ENCODE results near the gene PEG3. TPM values are rescaled to one million over a fixed set of nuclear protein-coding genes. Genes with fewer than 3 reads are reported as not detected.
"Not testable (repeated sequence)": the region's sequence is repeated elsewhere in the genome, so short reads cannot be mapped to it uniquely, and the experiment has no call there.

The PEG3 gene
- total RNA-seq, 1 donor from 2014 or later = not detected

- intact Hi-C loops (cut with micrococcal nuclease) = no loop called here
- CTCF ChIA-PET = no interaction called here
- Mint-ChIP-seq H3K27me3 (no peaks in the 10 kb centered on the region), H3K9me3 (peaks cover 26% of the 10 kb centered on the region), H3K4me1 (no peaks in the 10 kb centered on the region), H3K4me3 (no peak overlapping the region), H3K27ac (no peak overlapping the region), H3K36me3 (ENCODE audit: low read depth) (no peaks in the 10 kb centered on the region)
- POLR2A ChIA-PET = no interaction called here
- ATAC-seq (ENCODE audit: low read depth) = no peak
- no peak for DNase-seq
- TF ChIP-seq CTCF (IDR thresholded peaks at IDR 0.05) = no peak
Observed at GRCh38 chr19:56856822-56857221, 16.3 kb upstream of the PEG3 start.

- H3K4me3 Mint-ChIP-seq; DNase-seq; H3K27ac Mint-ChIP-seq; intact Hi-C loops (cut with micrococcal nuclease); H3K27me3 Mint-ChIP-seq; H3K36me3 Mint-ChIP-seq (ENCODE audit: low read depth); CTCF ChIA-PET; H3K4me1 Mint-ChIP-seq; ATAC-seq (ENCODE audit: low read depth); POLR2A ChIA-PET: not testable (repeated sequence)
- peaks cover 29% of the 10 kb centered on the region for H3K9me3 Mint-ChIP-seq
Observed at GRCh38 chr19:56852361-56852760, 11.8 kb upstream of the PEG3 start.

- Mint-ChIP-seq H3K27ac (no peak overlapping the region), H3K9me3 (peaks cover 15% of the 10 kb centered on the region), H3K4me3 (no peak overlapping the region), H3K36me3 (ENCODE audit: low read depth) (no peaks in the 10 kb centered on the region), H3K4me1 (no peaks in the 10 kb centered on the region), H3K27me3 (no peaks in the 10 kb centered on the region)
- ChIA-PET POLR2A (no interaction called here), CTCF (no interaction called here)
- ATAC-seq (ENCODE audit: low read depth) = no peak
- TF ChIP-seq CTCF (IDR thresholded peaks at IDR 0.05) = no peak
- DNase-seq = no peak
- intact Hi-C loops (cut with micrococcal nuclease) = no loop called here
Observed at GRCh38 chr19:56848166-56848565, 7.6 kb upstream of the PEG3 start.

- ChIA-PET CTCF (no interaction called here), POLR2A (no interaction called here)
- ATAC-seq (ENCODE audit: low read depth) = no peak
- intact Hi-C loops (cut with micrococcal nuclease) = no loop called here
- Mint-ChIP-seq H3K9me3 (peaks cover 10% of the 10 kb centered on the region), H3K36me3 (ENCODE audit: low read depth) (no peaks in the 10 kb centered on the region), H3K4me1 (no peaks in the 10 kb centered on the region), H3K4me3 (no peak overlapping the region), H3K27me3 (peaks cover 2% of the 10 kb centered on the region), H3K27ac (no peak overlapping the region)
- no peak for TF ChIP-seq CTCF (IDR thresholded peaks at IDR 0.05)
- DNase-seq = no peak
Observed at GRCh38 chr19:56842412-56842811, 1.9 kb upstream of the PEG3 start.

GRCh38 chr19:56841193-56841543 lies 642 bp upstream of the PEG3 start:
- POLR2A ChIA-PET = no interaction called here
- no peak for ATAC-seq (ENCODE audit: low read depth)
- intact Hi-C loops (cut with micrococcal nuclease) = no loop called here
- CTCF ChIA-PET = no interaction called here
- Mint-ChIP-seq H3K27ac (no peak overlapping the region), H3K9me3 (peaks cover 13% of the 10 kb centered on the region), H3K4me1 (no peaks in the 10 kb centered on the region), H3K4me3 (no peak overlapping the region), H3K36me3 (ENCODE audit: low read depth) (no peaks in the 10 kb centered on the region), H3K27me3 (peaks cover 2% of the 10 kb centered on the region)
- no peak for TF ChIP-seq CTCF (IDR thresholded peaks at IDR 0.05)
- no peak for DNase-seq

- intact Hi-C loops (cut with micrococcal nuclease) = no loop called here
- no peak for TF ChIP-seq CTCF (IDR thresholded peaks at IDR 0.05)
- ATAC-seq (ENCODE audit: low read depth) (peak; percentile 37), DNase-seq (no peak)
- Mint-ChIP-seq H3K27me3 (peaks cover 2% of the 10 kb centered on the region), H3K4me3 (no peak overlapping the region), H3K36me3 (ENCODE audit: low read depth) (no peaks in the 10 kb centered on the region), H3K4me1 (no peaks in the 10 kb centered on the region), H3K27ac (peak overlapping the region; percentile 11), H3K9me3 (peaks cover 22% of the 10 kb centered on the region)
- CTCF ChIA-PET = no interaction called here
- POLR2A ChIA-PET = no interaction called here
Observed at GRCh38 chr19:56839652-56840450, 675 bp downstream of the PEG3 start.
